Mesenchymal stem cell (in vitro differentiated cells and primary cell): ENCODE data around the gene IKZF3.
"Not testable (repeated sequence)": the region's sequence is repeated elsewhere in the genome, so short reads cannot be mapped to it uniquely, and the experiment has no call there.

ENCODE experiments used
- DNase-seq: peaks from one replicate; pipeline ENCODE4 v3.0.0-alpha.2; 2013
- H2AFZ ChIP-seq: one replicate; pipeline ENCODE4 v1.6.1; 2013; ENCODE audit warnings: low read depth, mild to moderate bottlenecking, control low read depth, inconsistent platforms, low read length, moderate library complexity
- H2AK5ac ChIP-seq: 2 replicates; pipeline ENCODE4 v1.6.1; 2013; ENCODE audit warnings: low read length, moderate library complexity, mild to moderate bottlenecking, inconsistent platforms; ENCODE audit not compliant: severe bottlenecking
- H2BK120ac ChIP-seq: one replicate; pipeline ENCODE4 v1.6.1; 2013; ENCODE audit warnings: low read depth, mild to moderate bottlenecking, inconsistent platforms, low read length, moderate library complexity
- H2BK12ac ChIP-seq, 2 experiments: one replicate each; pipeline ENCODE4 v1.6.1; 2013; ENCODE audit warnings: inconsistent platforms in 2 of 2, low read length in 2 of 2, mild to moderate bottlenecking in 2 of 2, moderate library complexity in 2 of 2, control low read depth in 1 of 2
- H2BK15ac ChIP-seq: one replicate; pipeline ENCODE4 v1.6.1; 2013; ENCODE audit warnings: mild to moderate bottlenecking, low read depth, inconsistent platforms; ENCODE audit not compliant: poor library complexity, severe bottlenecking
- H2BK5ac ChIP-seq: 2 replicates; pipeline ENCODE4 v1.6.1; 2013; ENCODE audit warnings: low read depth, mild to moderate bottlenecking, low read length, control low read depth, inconsistent platforms; ENCODE audit not compliant: poor library complexity, severe bottlenecking
- H3K14ac ChIP-seq, 2 experiments: one replicate each; pipeline ENCODE4 v1.6.1; 2013; ENCODE audit warnings: inconsistent platforms in 2 of 2, low read length in 2 of 2, control low read depth in 1 of 2, mild to moderate bottlenecking in 1 of 2, moderate library complexity in 1 of 2
- H3K18ac ChIP-seq, 2 experiments: one replicate each; pipeline ENCODE4 v1.6.1; 2013; ENCODE audit warnings: inconsistent platforms in 2 of 2, low read length in 2 of 2, control low read depth in 1 of 2, low read depth in 1 of 2, mild to moderate bottlenecking in 1 of 2
- H3K23ac ChIP-seq, 2 experiments: one replicate each; pipeline ENCODE4 v1.6.1; 2013; ENCODE audit warnings: inconsistent platforms in 2 of 2, low read length in 2 of 2, mild to moderate bottlenecking in 2 of 2, moderate library complexity in 2 of 2, control low read depth in 1 of 2
- H3K27ac ChIP-seq: 2 replicates; pipeline ENCODE4 v1.5.1; 2013; ENCODE audit warnings: mild to moderate bottlenecking, moderate library complexity, low read length, control low read depth, inconsistent platforms; ENCODE audit not compliant: poor library complexity, severe bottlenecking
- H3K27me3 ChIP-seq, 2 experiments: 2 replicates each; pipeline versions ENCODE4 v1.6.1 to v1.7.0; 2013; ENCODE audit warnings: low read length in 2 of 2, mild to moderate bottlenecking in 2 of 2, moderate library complexity in 2 of 2, control low read depth in 1 of 2, inconsistent platforms in 1 of 2; ENCODE audit not compliant: control insufficient read depth in 1 of 2, insufficient read depth in 1 of 2
- H3K36me3 ChIP-seq, 2 experiments: 2 replicates each; pipeline versions ENCODE4 v1.6.1 to v1.7.0; 2013; ENCODE audit warnings: low read length in 2 of 2, control low read depth in 1 of 2, inconsistent platforms in 1 of 2, low read depth in 1 of 2, mild to moderate bottlenecking in 1 of 2; ENCODE audit not compliant: insufficient read depth in 2 of 2, control insufficient read depth in 1 of 2
- H3K4ac ChIP-seq, 2 experiments: one replicate each; pipeline ENCODE4 v1.6.1; 2013; ENCODE audit warnings: inconsistent platforms in 2 of 2, low read length in 2 of 2, mild to moderate bottlenecking in 2 of 2, moderate library complexity in 2 of 2, control low read depth in 1 of 2, low read depth in 1 of 2
- H3K4me1 ChIP-seq: 2 replicates; pipeline ENCODE4 v1.6.1; 2013; ENCODE audit warnings: low read depth, low read length, control low read depth; ENCODE audit not compliant: control insufficient read depth, insufficient read depth
- H3K4me2 ChIP-seq: 2 replicates; pipeline ENCODE4 v1.6.1; 2013; ENCODE audit warnings: low read length, mild to moderate bottlenecking, inconsistent platforms; ENCODE audit not compliant: poor library complexity, severe bottlenecking
- H3K4me3 ChIP-seq, 2 experiments: 2 replicates each; pipeline versions ENCODE4 v1.5.1 to v1.7.0; 2013; ENCODE audit warnings: low read length in 2 of 2, mild to moderate bottlenecking in 2 of 2, control low read depth in 1 of 2, low read depth in 1 of 2; ENCODE audit not compliant: insufficient read depth in 1 of 2
- H3K79me1 ChIP-seq: replicated peaks from 2 replicates; pipeline ENCODE4 v1.6.1; 2013; ENCODE audit warnings: mild to moderate bottlenecking, control low read depth, low read length, inconsistent platforms; ENCODE audit not compliant: poor library complexity, severe bottlenecking
- H3K9ac ChIP-seq: 2 replicates; pipeline ENCODE4 v1.7.0; 2013; ENCODE audit warnings: mild to moderate bottlenecking, low read length, moderate library complexity
- H3K9me3 ChIP-seq: 2 replicates; pipeline ENCODE4 v1.7.0; 2013; ENCODE audit warnings: mild to moderate bottlenecking, low read length; ENCODE audit not compliant: control insufficient read depth
- H4K8ac ChIP-seq: one replicate; pipeline ENCODE4 v1.6.1; 2013; ENCODE audit warnings: inconsistent platforms, mild to moderate bottlenecking, low read length, moderate library complexity
- H4K91ac ChIP-seq: one replicate; pipeline ENCODE4 v1.6.1; 2013; ENCODE audit warnings: mild to moderate bottlenecking, low read length, inconsistent platforms
- WGBS: methylation state at CpG from one replicate; pipeline ENCODE4 v1.1.7; 2013; ENCODE audit warnings: mixed read lengths; 5-methylcytosine and 5-hydroxymethylcytosine counted together

Gene IKZF3

GRCh38 chr17:39725923-39726322 lies 138.2 kb downstream of the IKZF3 start:
- not testable (repeated sequence) for H2BK12ac ChIP-seq, H4K8ac ChIP-seq, H3K9me3 ChIP-seq, H3K4me3 ChIP-seq, H3K4me2 ChIP-seq, H4K91ac ChIP-seq, H3K9ac ChIP-seq, H3K14ac ChIP-seq, H3K18ac ChIP-seq, H3K27ac ChIP-seq, H3K23ac ChIP-seq, H2BK120ac ChIP-seq, H2BK5ac ChIP-seq, H2BK15ac ChIP-seq, H3K27me3 ChIP-seq, H3K4ac ChIP-seq, H2AK5ac ChIP-seq, DNase-seq, H2AFZ ChIP-seq
- no CpG with 5 or more reads among the region's 1 CpG for WGBS
- Histone ChIP-seq H3K4me1 (peaks cover 11% of the 10 kb centered on the region), H3K36me3 (peaks cover 47 to 69% of the 10 kb centered on the region in 2 experiments), H3K79me1 (peaks cover 20% of the 10 kb centered on the region)

GRCh38 chr17:39724731-39725130 lies 139.4 kb downstream of the IKZF3 start:
- peaks cover 11% of the 10 kb centered on the region for H3K4me1 ChIP-seq
- H3K27me3 ChIP-seq: no peaks in the 10 kb centered on the region
- H4K91ac ChIP-seq: no peak overlapping the region
- H3K9me3 ChIP-seq: no peaks in the 10 kb centered on the region
- no peak overlapping the region for H4K8ac ChIP-seq
- H3K4ac ChIP-seq: no peak overlapping the region
- no peak overlapping the region for H3K9ac ChIP-seq
- H2BK120ac ChIP-seq: no peak overlapping the region
- WGBS: 97% methylated on average over 13 of the region's 13 CpGs
- no peak overlapping the region for H3K4me3 ChIP-seq
- H2AK5ac ChIP-seq: no peak overlapping the region
- H3K27ac ChIP-seq: no peak overlapping the region
- no peak overlapping the region for H2AFZ ChIP-seq
- H3K4me2 ChIP-seq: no peak overlapping the region
- H3K79me1 ChIP-seq: peaks cover 16% of the 10 kb centered on the region
- DNase-seq: no peak
- H3K14ac ChIP-seq: no peak overlapping the region
- H3K18ac ChIP-seq: no peak overlapping the region
- no peak overlapping the region for H2BK15ac ChIP-seq
- H2BK12ac ChIP-seq: no peak overlapping the region
- H3K23ac ChIP-seq: no peak overlapping the region
- no peak overlapping the region for H2BK5ac ChIP-seq
- H3K36me3 ChIP-seq: peaks cover 53 to 79% of the 10 kb centered on the region in 2 experiments

GRCh38 chr17:39722965-39723848 lies 140.9 kb downstream of the IKZF3 start:
- Histone ChIP-seq H2BK12ac (no peak overlapping the region), H3K4me2 (no peak overlapping the region), H3K4me3 (no peak overlapping the region), H2AK5ac (no peak overlapping the region), H3K4me1 (peaks cover 6% of the 10 kb centered on the region), H3K23ac (no peak overlapping the region), H3K27me3 (no peaks in the 10 kb centered on the region), H3K27ac (no peak overlapping the region), H4K91ac (no peak overlapping the region), H3K14ac (no peak overlapping the region), H2BK15ac (no peak overlapping the region), H3K4ac (no peak overlapping the region), H3K9me3 (no peaks in the 10 kb centered on the region), H3K9ac (no peak overlapping the region), H2BK5ac (no peak overlapping the region), H3K36me3 (peaks cover 51 to 76% of the 10 kb centered on the region in 2 experiments), H3K18ac (no peak overlapping the region), H2BK120ac (no peak overlapping the region), H2AFZ (no peak overlapping the region), H3K79me1 (peaks cover 16% of the 10 kb centered on the region), H4K8ac (no peak overlapping the region)
- 92% methylated on average over 22 of the region's 34 CpGs for WGBS
- no peak for DNase-seq

- Histone ChIP-seq H3K18ac (no peak overlapping the region), H3K4me3 (no peak overlapping the region), H2AK5ac (no peak overlapping the region), H3K27me3 (no peaks in the 10 kb centered on the region), H3K23ac (no peak overlapping the region), H3K9ac (no peak overlapping the region), H3K36me3 (peaks cover 50 to 71% of the 10 kb centered on the region in 2 experiments), H3K9me3 (no peaks in the 10 kb centered on the region), H2BK15ac (no peak overlapping the region), H2BK12ac (no peak overlapping the region), H2BK5ac (no peak overlapping the region), H3K27ac (no peak overlapping the region), H2AFZ (no peak overlapping the region), H2BK120ac (no peak overlapping the region), H3K4me2 (no peak overlapping the region), H4K91ac (no peak overlapping the region), H4K8ac (no peak overlapping the region), H3K79me1 (peaks cover 12% of the 10 kb centered on the region), H3K4ac (no peak overlapping the region), H3K14ac (no peak overlapping the region), H3K4me1 (peaks cover 6% of the 10 kb centered on the region)
- no peak for DNase-seq
- 93% methylated on average over 4 of the region's 6 CpGs for WGBS
These were observed 142.0 kb downstream of the IKZF3 start for GRCh38 chr17:39722104-39722503.
